ENCODE data around the gene ST7.

DNA sequence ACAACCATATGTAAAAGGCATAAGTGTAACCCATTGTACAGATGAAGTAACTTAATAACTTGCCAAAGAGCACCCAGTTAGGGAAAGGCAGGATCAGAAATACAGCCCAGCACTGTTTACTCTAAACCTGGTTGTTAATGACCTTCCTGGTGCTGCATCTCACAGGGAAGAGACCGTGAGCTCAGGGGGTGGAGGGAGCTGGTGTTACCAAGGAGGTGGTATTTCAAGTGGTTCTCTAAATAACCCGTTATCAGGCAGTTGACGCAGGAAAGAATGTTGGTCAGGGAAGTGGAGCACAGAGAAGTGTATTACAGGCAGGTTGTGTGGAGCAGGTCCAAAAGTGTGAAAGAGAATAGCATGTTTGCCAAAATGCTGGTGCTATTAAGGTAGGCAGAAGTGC is 4.4 kb upstream of the ST7 start:
- TF ChIP-seq, protein P1, sequence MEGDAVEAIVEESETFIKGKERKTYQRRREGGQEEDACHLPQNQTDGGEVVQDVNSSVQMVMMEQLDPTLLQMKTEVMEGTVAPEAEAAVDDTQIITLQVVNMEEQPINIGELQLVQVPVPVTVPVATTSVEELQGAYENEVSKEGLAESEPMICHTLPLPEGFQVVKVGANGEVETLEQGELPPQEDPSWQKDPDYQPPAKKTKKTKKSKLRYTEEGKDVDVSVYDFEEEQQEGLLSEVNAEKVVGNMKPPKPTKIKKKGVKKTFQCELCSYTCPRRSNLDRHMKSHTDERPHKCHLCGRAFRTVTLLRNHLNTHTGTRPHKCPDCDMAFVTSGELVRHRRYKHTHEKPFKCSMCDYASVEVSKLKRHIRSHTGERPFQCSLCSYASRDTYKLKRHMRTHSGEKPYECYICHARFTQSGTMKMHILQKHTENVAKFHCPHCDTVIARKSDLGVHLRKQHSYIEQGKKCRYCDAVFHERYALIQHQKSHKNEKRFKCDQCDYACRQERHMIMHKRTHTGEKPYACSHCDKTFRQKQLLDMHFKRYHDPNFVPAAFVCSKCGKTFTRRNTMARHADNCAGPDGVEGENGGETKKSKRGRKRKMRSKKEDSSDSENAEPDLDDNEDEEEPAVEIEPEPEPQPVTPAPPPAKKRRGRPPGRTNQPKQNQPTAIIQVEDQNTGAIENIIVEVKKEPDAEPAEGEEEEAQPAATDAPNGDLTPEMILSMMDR (IDR thresholded peaks at IDR 0.05; ENCODE audit: insufficient read depth, low read depth, low read length): no peak
- no peak for TF ChIP-seq EZH2 (IDR thresholded peaks at IDR 0.05; ENCODE audit: insufficient read depth, low read length)
